Heart left ventricle (tissue), 16 donors: ENCODE data around the gene MEN1. TPM values are rescaled to one million over a fixed set of nuclear protein-coding genes. Genes with fewer than 3 reads are reported as not detected.

Experiments
- ATAC-seq, 4 donors: fragments of 200-7000 bp; cut with Tn5 transposase; one replicate each; pipeline ENCODE4 v1.9.1; 2020 to 2022; ENCODE audit warnings: moderate library complexity in 4 of 4, mild to moderate bottlenecking in 3 of 4, moderate number of reproducible peaks in 1 of 4
- DNase-seq, 5 donors: peaks; one replicate each; pipeline ENCODE4 v3.0.0-alpha.2; 2020
- H3K27ac ChIP-seq, 12 donors: fragments of 200-600 bp; sonication (generic) in 4 of 12; one replicate each; pipeline versions ENCODE4 v1.5.0 to v1.8.0; 2016 to 2022; ENCODE audit warnings: mild to moderate bottlenecking in 2 of 12
- H3K27me3 ChIP-seq, 9 donors: fragments of 200-600 bp; sonication (generic) in 2 of 9; one replicate each; pipeline versions ENCODE4 v1.5.1 to v1.8.0; 2016 to 2022; ENCODE audit warnings: mild to moderate bottlenecking in 3 of 9
- H3K36me3 ChIP-seq, 9 donors: fragments of 200-600 bp; sonication (generic) in 2 of 9; one replicate each; pipeline versions ENCODE4 v1.5.0 to v1.8.0; 2018 to 2022; ENCODE audit warnings: mild to moderate bottlenecking in 2 of 9
- H3K4me1 ChIP-seq, 12 donors: fragments of 200-600 bp; sonication (generic) in 4 of 12; one replicate each; pipeline versions ENCODE4 v1.5.0 to v1.8.0; 2016 to 2022; ENCODE audit warnings: mild to moderate bottlenecking in 3 of 12
- H3K4me3 ChIP-seq, 12 donors: fragments of 200-600 bp; sonication (generic) in 4 of 12; one replicate each; pipeline versions ENCODE4 v1.5.0 to v1.8.0; 2017 to 2022; ENCODE audit warnings: mild to moderate bottlenecking in 9 of 12, moderate library complexity in 4 of 12
- H3K9me3 ChIP-seq, 12 donors: fragments of 200-600 bp; sonication (generic) in 4 of 12; one replicate each; pipeline versions ENCODE4 v1.5.0 to v1.8.0; 2016 to 2022; ENCODE audit warnings: mild to moderate bottlenecking in 1 of 12
- POLR2A ChIP-seq, 2 donors: fragments of 450-650 bp; IDR thresholded peaks; one replicate each; pipeline ENCODE4 v1.6.1; 2017; ENCODE audit warnings: antibody characterized with exemption in 2 of 2, mild to moderate bottlenecking in 2 of 2, moderate library complexity in 2 of 2
- WGBS, 4 donors: extraction: QIAGEN DNeasy Blood & Tissue Kit in 2 of 4; methylation state at CpG; one replicate each; pipeline versions ENCODE4 v1.1.5 to v1.1.7; 2013 to 2018; 5-methylcytosine and 5-hydroxymethylcytosine counted together
- intact Hi-C, 10 donors: fragments of 100-400 bp; cut with DNase I; formaldehyde crosslinking; loops; one replicate each; pipeline versions ENCODE4 v1.11.1 to v1.14.2; 2022
- polyA plus RNA-seq, 2 donors: library from polyadenylated mRNA; stranded (reverse); fragments of 200-250 nt; gene quantifications; one replicate each; pipeline ENCODE4 v1.2.3, GENCODE V29; 2013
- total RNA-seq, 9 donors: library from RNA; depleted of rRNA in 2 of 9; stranded (reverse); fragments of >200 nt in 2 of 9; fragmentation: NEBNext Ultra II Directional in 3 of 9; extraction: Animal tissue kit (Norgen Biotek cat#: 25700) in 3 of 9; gene quantifications; one replicate each; pipeline versions ENCODE4 v1.1.0 to v1.2.4, GENCODE V29; 2016 to 2023
- TF ChIP-seq, protein P1 (sequence below), 12 donors: fragments of 200-600 bp; sonication (generic) in 4 of 12; IDR thresholded peaks; one replicate each; pipeline versions ENCODE4 v1.5.0 to v1.8.0; 2018 to 2022; ENCODE audit warnings: antibody characterized with exemption in 12 of 12, mild to moderate bottlenecking in 5 of 12
- donor health status: ischemic (EF 13 %, LVEDD 7.1; RV severe dilation, severe dysfunction).
- donor health status: healthy with polysubstance abuse.
- donor health status: DM: no; HTN: yes; CAD: no.
- donor health status: DM: no; HTN: no; CAD: no.
- donor health status: ischemic (EF 25% LVEDD 6.9; RV normal size, moderate dysfunction).
- donor health status: ischemic (EF 25% LVEDD 5.7; RV mildly dilated, moderate dysfunction).
- donor health status: healthy.
- donor health status: DM: yes; HTN: yes; CAD: no.
- donor health status: ischemic (EF 35%, LVEDD 5.7; RV mildly dilated, moderate dysfunction).
- donor health status: nonischemic (EF 11% LVEDD 7.7; RV severe dilation, severe dysfunction).
- donor health status: DM: yes; HTN: yes; CAD: no.
- donor health status: PGD.
- donor health status: ischemic (EF 29% LVEDD 5.4; RV normal size, mild dysfunction).
- donor health status: nonischemic (EF 23%, LVEDD 6.1; RV moderate dilation, normal function).

The MEN1 gene
- total and polyA plus RNA-seq, 11 donors = 6.6 to 15.2 (median 9.0) TPM

DNA sequence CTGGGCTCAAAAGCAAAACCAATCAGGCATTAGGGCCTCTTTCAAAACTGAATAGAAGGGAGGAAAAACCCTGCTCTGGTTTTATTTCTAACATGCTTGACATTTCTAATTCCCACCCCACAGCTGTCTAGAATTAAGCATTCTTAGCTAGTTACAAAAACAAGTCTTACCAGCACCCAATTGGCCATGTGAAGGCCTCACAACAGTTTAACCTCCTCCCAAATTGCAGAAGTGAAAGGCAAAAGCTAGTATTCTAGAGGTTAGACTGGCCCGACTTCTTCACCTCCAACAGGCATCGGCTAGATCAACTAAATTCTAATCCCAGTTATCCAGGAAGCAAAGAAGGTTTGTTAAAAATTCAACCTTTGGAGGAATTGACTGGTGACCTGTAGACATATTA, 38.5 kb downstream of the MEN1 start:
- Histone ChIP-seq H3K36me3 (peaks cover 0 to 100% (median 100%) of the 10 kb centered on the region in 9 donors), H3K4me1 (peaks cover 0 to 82% (median 60%) of the 10 kb centered on the region in 12 donors), H3K4me3 (peak overlapping the region in 1 of 12 donors; percentile 16), H3K27ac (peak overlapping the region in 1 of 12 donors; percentile 83), H3K9me3 (no peaks in the 10 kb centered on the region), H3K27me3 (no peaks in the 10 kb centered on the region)
- WGBS, 4 donors = 77 to 85% (median 80%) methylated on average over 2 of the region's 2 CpGs
- no peak for TF ChIP-seq POLR2A (IDR thresholded peaks at IDR 0.05)
- TF ChIP-seq, protein P1, sequence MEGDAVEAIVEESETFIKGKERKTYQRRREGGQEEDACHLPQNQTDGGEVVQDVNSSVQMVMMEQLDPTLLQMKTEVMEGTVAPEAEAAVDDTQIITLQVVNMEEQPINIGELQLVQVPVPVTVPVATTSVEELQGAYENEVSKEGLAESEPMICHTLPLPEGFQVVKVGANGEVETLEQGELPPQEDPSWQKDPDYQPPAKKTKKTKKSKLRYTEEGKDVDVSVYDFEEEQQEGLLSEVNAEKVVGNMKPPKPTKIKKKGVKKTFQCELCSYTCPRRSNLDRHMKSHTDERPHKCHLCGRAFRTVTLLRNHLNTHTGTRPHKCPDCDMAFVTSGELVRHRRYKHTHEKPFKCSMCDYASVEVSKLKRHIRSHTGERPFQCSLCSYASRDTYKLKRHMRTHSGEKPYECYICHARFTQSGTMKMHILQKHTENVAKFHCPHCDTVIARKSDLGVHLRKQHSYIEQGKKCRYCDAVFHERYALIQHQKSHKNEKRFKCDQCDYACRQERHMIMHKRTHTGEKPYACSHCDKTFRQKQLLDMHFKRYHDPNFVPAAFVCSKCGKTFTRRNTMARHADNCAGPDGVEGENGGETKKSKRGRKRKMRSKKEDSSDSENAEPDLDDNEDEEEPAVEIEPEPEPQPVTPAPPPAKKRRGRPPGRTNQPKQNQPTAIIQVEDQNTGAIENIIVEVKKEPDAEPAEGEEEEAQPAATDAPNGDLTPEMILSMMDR (IDR thresholded peaks at IDR 0.05) = no peak
- intact Hi-C loops = loop anchor here in 1 of 10 donors (10.0 kb wide), 1 partner anchor 343 kb away; the partner anchor contains the start of genes TM7SF2 and ZNHIT2
- DNase-seq (no peak), ATAC-seq (no peak)

DNA sequence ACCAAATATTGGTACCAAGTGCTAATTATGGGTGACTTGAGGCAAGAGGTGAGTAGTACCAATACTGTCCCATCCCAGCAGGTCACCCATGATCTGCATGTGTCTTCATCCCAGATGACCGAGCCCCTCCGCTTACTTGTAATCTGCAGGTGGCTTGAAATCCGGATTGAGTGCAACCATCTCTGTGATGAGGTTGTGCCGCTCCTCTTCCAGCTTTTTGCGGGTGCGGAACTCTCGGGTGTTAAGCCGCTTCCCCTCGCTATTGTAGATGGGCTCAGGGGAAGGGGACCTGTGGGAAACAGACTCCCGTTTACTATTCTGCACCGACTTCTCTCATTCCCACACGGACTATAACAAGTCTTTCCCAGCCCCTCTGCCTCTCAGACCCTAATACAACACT, 40.2 kb downstream of the MEN1 start:
- H3K27ac ChIP-seq = no peak overlapping the region
- no peak overlapping the region for H3K4me3 ChIP-seq
- DNase-seq = no peak
- no peak for ATAC-seq
- peaks cover 0 to 72% (median 42%) of the 10 kb centered on the region in 12 donors for H3K4me1 ChIP-seq
- H3K27me3 ChIP-seq = no peaks in the 10 kb centered on the region
- 92 to 93% (median 93%) methylated on average over 12 of the region's 12 CpGs for WGBS, 4 donors
- H3K9me3 ChIP-seq = no peaks in the 10 kb centered on the region
- peaks cover 0 to 100% (median 99%) of the 10 kb centered on the region in 9 donors for H3K36me3 ChIP-seq
- TF ChIP-seq POLR2A (IDR thresholded peaks at IDR 0.05) = no peak
- intact Hi-C loops = loop anchor here in 1 of 10 donors (10.0 kb wide), 1 partner anchor 345 kb away; the partner anchor contains the start of genes TM7SF2 and ZNHIT2

DNA sequence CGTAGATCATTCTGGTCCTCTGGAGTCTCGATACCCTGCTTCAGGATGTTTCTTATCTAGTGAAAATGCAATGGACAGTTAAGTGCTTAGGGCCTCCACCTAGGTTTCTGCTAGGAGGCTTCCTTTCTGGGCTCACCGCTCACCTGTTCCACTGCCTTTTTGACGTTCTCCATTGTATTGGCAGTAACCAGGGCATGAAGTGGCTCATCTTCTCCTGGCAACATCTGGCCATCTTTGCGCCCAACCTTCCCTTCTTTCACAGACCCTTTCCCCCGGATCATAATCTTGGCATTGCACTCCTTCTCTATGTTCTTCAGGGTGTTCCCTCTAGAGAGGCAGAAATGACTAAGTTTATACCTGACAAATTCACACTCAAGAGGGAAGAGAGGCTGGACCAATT, 41.1 kb downstream of the MEN1 start:
- TF ChIP-seq, protein P1 (IDR thresholded peaks at IDR 0.05) = no peak
- TF ChIP-seq POLR2A (IDR thresholded peaks at IDR 0.05) = no peak
- DNase-seq = no peak
- 87 to 92% (median 90%) methylated on average over 6 of the region's 6 CpGs for WGBS, 4 donors

DNA sequence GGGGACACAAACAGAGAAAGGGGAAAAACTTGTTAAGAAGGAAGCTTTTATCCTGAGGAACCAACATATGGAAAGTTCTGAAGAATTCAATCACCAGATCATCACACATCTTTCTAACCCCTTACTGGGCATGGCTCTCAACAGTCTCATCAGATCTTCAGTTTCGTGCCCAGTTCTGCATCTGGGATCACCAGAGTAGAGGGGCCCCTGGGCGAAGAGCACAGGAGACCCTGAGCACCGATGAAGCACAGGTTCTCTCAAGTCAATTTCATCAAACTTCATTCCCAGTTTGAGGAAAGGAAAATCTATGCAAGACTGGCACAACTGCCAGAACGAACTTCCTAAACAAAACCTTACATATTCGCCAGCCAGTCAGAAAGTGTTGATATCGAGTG, 42.1 kb downstream of the MEN1 start:
- no peak overlapping the region for H3K4me3 ChIP-seq
- H3K27ac ChIP-seq = peak overlapping the region in 4 of 12 donors; percentile 36 to 64 (median 58)
- intact Hi-C loops = no loop called here
- H3K27me3 ChIP-seq = no peaks in the 10 kb centered on the region
- ATAC-seq = no peak
- TF ChIP-seq, protein P1 (IDR thresholded peaks at IDR 0.05) = no peak
- no peak for TF ChIP-seq POLR2A (IDR thresholded peaks at IDR 0.05)
- no peak for DNase-seq
- 87 to 88% (median 87%) methylated on average over 6 of the region's 6 CpGs for WGBS, 4 donors
- peaks cover 4 to 72% (median 42%) of the 10 kb centered on the region in 12 donors for H3K4me1 ChIP-seq
- H3K36me3 ChIP-seq = peaks cover 0 to 100% (median 99%) of the 10 kb centered on the region in 9 donors
- H3K9me3 ChIP-seq = no peaks in the 10 kb centered on the region

More for the DNA sequence above, 41.1 kb downstream of the MEN1 start:
- H3K27me3 ChIP-seq = no peaks in the 10 kb centered on the region
- H3K36me3 ChIP-seq = peaks cover 0 to 100% (median 99%) of the 10 kb centered on the region in 9 donors
- H3K4me3 ChIP-seq = no peak overlapping the region
- H3K27ac ChIP-seq = no peak overlapping the region
- H3K9me3 ChIP-seq = no peaks in the 10 kb centered on the region
- no peak for ATAC-seq
- H3K4me1 ChIP-seq = peaks cover 0 to 72% (median 39%) of the 10 kb centered on the region in 12 donors
- intact Hi-C loops = no loop called here
